COLO668 (cell line): Measurements from ENCODE around the gene AZIN2.
"Not testable (repeated sequence)": the region's sequence is repeated elsewhere in the genome, so short reads cannot be mapped to it uniquely, and the experiment has no call there.

Experiments
- DNase-seq: peaks from one replicate; lab custom pipeline; 2025; ENCODE audit not compliant: unreplicated experiment; lab: John Stamatoyannopoulos, UW

Gene AZIN2

DNA sequence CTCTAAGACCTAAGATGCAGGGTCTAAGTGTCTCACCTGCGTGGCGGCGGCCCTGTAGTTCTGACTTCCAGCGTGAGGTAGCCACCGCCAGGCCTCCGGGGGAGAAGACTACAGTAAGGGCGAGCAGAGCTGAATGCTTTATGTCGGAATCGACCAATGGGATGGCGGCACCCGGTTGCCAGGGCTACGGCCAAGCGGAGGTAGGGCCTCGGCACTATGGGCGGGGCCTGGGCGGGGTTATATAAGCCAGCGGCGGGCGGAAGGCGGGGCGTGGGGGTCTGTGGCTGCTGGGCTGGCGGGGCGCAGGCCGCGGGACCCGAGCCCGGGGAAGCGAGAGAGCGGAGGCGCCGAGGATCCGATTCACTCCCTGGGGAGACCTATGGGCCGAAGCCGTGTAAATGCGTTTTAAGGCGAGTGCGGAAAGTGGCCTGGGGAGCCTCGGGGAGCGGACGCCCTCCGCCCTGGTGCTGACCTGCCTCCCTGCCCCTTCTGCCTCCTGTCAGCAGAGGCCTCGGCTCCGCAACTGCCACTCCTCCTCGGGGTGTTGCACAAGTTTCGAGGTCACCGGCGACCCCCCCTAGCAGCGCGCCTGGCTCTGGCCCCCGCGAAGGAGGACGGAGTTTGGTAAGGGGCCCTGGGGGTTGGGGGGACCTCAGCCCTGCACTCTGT lies at the start of gene AZIN2:
AZIN2 (plus strand) TSS at position 269 of the 669 bp plus-strand sequence. CDS start 1,097 bp downstream, outside the sequence.
- peak; percentile 91 for DNase-seq

DNA sequence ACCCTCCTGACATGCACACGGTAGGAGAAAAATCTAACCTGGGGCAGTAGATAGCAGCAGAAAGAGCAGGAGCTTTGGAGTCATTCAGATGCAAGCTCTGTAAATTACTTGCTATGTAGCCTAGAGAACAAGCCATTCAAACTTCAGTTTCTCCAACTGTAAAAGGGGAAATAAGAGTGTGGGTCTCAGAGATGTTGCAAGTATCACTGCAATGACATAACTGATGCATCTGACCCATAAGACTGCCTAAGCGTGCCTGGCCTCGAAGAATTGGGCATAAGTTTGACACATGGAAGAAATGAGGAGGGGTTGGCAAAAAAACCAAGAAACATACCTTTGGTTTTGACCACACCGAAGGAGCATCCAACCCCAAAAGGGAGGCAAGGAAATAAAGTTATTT lies 49.4 kb upstream of the AZIN2 start:
- DNase-seq = no peak

DNA sequence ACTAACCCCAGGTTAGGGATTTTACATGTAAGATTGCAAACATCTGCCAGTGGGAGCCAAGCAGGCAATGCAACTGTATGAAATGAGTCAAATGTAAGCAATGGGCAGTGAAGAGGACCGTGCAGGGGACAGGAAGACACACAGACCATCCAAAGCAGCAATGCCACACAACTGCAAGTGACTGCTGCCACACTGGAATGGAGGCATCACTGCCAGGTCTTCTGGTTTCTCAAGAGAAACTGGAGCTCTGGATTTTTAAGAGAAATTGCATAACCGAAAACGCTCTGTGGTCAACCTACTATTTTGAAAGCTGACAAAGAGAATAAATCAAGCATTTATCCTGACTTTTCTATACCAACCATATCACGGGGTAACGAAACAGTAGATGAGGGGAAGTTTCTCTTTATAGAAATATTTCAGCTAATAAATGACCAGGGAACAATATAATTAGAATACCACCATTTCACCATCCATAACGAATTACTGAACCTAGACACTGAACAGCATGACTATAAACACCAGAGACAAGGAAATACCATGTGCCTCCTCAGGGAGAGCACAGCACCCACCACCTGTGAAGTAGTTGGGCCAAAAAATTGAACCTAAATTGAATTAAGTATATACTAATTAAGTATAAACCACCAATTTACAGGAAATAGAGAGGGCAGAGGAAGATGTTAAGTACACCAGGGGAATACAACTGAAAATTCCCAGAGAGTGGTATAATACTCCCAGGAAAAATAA lies 48.7 kb upstream of the AZIN2 start:
- DNase-seq = no peak

- peak; percentile 49 for DNase-seq
Measured at GRCh38 chr1:33036051-33036525, 44.9 kb upstream of the AZIN2 start.

GRCh38 chr1:33036526-33037503 lies 44.1 kb upstream of the AZIN2 start, which contains the start of gene AK2:
TSS of gene AK2 (minus strand) at chr1:33036883. CDS start at chr1:33036828, 55 bp downstream.
- peak; percentile 99 for DNase-seq

DNA sequence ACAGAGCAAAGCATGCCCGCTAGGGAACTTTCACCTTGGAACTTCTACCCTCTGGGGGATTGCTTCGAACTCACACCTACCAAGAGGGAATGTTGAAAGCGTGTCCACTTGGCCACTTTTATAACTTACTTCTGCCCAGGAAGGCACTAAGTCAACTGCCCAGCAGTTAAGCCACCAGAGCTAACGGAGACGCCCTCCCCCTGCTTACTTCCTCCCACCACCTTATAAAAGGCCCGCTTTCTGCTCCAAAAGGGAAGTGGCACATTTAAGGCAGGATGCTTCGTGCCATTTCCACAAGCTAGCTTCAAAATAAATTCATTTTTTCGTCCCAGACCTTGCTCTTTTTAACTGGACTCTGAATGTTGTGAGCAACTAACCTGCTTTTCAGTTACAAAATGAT lies 41.1 kb upstream of the AZIN2 start:
- no peak for DNase-seq

DNA sequence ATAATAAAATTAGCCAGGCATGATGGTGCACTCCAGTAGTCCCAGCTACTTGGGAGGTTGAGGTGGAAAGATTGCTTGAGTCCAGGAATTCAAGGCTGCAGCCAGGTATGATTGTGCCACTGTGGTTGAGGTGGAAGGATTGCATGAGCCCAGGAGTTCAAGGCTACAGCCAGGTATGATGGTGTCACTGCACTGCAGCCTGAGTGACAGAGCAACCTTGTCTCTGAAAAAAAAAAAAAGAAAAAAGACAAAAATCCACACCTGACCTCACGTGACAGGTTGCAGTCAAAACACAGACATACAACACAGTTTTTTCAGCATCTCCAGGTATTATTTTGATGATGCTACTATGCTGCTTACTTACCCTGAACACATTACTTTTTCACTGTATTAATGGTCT lies 39.9 kb upstream of the AZIN2 start:
- DNase-seq = no peak

DNA sequence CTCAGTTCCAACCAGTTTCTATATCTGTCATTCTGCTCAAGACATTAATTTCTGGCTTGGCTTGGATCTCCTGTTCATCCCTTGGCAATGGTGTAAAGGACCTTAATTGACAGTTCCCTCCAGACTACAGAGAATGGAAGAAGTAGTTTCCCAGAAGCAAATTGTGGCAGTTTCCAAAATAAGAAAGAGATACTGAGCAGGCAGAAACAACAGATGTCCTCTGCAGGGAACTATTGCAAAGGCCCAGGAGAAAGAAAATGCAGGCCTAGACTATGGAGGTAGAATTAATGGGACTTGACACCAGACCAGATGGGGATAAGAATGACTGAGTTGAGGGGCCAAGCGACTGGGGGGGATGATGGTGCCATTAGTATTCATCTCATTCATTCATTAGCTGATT lies 38.1 kb upstream of the AZIN2 start:
- DNase-seq = no peak

- no peak for DNase-seq
Measured at GRCh38 chr1:33043267-33044092, 37.5 kb upstream of the AZIN2 start.

DNA sequence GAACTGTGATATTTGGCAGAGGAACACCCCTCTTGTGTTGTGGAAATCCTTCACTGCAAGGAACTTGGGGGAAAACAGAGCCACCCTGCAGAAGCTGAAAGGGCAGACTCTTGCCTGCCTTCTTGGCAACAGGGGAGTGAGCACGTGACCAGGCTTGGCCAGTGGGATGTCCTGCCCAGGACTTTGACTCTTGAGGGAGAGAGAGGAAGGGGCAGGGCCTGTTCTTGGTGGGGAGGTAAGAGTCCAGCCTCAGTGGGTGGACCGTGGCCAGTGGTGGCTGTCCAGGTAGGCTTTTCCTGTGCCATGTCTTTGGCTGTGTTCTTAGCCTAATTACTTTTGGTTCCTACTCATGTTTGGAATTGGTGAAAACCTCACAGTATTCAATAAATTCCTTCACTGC lies 35.7 kb upstream of the AZIN2 start:
- no peak for DNase-seq

DNA sequence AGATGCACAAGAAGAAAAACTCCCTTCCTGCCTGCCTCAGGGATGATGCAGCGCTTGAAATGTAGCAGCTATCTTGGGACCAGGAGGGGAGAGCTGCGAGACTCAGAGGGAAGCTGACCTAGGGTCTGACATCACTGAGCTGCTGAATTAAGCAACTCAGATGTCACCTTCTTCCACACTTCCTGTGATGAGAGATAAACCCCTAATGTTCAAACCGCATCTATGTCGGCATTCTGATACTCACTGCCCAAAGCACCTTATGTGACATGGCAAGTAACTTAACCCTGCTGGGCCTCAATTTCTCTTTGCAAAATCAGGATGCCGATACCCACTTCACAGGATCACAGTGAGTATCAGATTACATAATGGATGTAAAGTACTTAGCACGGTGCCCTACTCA lies 35.1 kb upstream of the AZIN2 start:
- no peak for DNase-seq

DNA sequence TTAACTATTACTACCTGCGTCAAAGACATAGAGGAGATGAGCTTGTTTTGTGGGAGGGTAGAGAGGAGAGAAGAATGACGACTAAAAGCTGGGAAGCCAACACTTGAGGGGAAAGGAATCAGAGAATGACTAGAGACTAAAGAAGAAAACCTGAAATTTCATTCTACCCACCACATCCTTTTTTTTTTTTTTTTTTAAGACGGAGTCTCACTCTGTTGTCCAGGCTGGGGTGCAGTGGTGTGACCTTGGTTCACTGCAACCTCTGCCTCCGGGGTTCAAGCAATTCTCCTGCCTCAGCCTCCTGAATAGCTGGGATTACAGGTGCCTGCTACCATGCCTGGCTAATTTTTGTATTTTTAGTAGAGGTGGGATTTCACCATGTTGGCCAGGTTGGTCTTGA lies 34.7 kb upstream of the AZIN2 start:
- not testable (repeated sequence) for DNase-seq

GRCh38 chr1:33047290-33047689 lies 33.7 kb upstream of the AZIN2 start:
- no peak for DNase-seq

GRCh38 chr1:33047839-33048305 lies 33.1 kb upstream of the AZIN2 start:
- DNase-seq = no peak

DNA sequence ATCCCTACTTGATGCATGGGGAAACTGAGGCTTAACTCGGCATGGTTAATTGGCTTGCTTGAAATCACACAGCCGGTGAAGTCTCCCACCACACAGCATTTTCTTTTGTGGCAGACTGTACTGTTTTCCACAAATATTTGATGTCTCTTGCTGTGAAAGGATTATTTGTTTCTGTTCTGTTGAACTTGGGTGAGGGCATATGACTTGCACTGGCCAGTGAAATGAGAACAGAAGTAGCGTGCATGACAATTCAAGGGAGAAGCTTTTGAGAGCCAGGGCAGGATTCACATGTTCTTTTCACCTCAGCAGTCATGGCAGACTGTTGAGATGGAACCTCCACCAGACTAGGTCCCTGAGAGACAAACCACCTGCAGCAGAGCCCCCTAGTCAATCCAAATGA lies 32.5 kb upstream of the AZIN2 start:
- DNase-seq = no peak

DNA sequence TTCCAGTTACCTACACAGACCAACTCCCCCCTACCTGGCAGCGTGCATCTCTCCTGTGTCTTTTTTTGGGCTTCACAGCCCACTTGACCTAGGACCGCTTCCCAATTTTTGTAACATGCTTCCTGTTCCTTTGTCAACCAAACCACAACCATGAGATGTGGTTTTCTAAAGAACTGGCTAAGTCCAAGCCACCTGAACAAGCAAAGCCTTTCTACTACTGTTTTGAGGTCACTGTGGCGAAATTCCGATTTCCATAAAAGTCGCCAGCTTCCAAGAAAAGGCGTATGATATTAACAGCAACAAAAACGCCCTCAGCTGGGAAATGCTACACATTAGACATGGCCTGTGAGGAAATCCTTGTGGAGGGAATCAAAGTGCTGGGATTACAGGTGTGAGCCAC lies 31.6 kb upstream of the AZIN2 start:
- DNase-seq = no peak

DNA sequence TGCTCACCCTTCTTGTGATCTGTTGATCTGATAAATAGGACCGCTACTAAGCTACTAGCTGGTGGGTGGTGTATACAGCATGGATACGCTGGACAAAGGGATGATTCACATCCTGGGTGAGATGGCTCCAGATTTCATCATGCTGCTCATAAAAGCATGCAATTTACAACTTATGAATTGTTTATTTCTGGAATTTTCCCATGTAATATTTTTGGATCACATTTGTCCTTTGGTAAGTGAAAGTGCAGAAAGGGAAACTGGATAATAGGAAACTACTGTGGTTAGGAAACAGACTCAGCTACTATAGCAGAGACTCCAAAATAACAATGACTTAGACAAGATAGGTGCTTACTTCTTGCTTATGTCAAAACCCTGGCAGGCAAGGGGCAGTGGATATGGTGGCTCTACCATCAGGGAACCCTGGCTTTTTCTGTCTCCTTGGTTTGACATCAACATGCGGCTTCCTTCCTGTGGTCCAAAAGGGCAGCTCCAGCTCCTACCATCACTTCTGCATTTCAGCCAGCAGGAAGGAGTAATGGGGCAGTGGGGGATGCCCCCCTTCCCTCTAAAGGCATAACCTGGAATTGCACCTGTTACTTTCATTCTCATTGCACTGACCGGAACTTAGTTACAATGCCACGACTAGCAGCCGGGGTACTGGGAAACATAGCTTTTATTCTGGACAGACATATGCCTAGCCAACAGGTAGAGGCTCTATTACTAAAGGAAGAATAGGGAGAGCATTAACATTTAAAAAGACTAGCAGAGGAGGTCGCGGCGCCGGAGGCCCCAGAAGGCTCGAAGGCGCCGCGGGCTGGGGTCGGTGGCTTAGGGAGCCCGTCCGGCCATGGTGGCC lies 30.5 kb upstream of the AZIN2 start:
- DNase-seq = no peak

GRCh38 chr1:33055210-33056008 lies 25.5 kb upstream of the AZIN2 start:
- peak; percentile 54 for DNase-seq

GRCh38 chr1:33056426-33056825 lies 24.5 kb upstream of the AZIN2 start:
- DNase-seq = no peak
